ENCODE measurements around the gene GAS7.

The GAS7 gene

GRCh38 chr17:10171581-10171981 lies 26.8 kb downstream of the GAS7 start:
- DNase-seq (ENCODE audit: low spot score): no peak

GRCh38 chr17:10171122-10171571 lies 27.3 kb downstream of the GAS7 start:
- no peak for DNase-seq (ENCODE audit: low spot score)

DNA sequence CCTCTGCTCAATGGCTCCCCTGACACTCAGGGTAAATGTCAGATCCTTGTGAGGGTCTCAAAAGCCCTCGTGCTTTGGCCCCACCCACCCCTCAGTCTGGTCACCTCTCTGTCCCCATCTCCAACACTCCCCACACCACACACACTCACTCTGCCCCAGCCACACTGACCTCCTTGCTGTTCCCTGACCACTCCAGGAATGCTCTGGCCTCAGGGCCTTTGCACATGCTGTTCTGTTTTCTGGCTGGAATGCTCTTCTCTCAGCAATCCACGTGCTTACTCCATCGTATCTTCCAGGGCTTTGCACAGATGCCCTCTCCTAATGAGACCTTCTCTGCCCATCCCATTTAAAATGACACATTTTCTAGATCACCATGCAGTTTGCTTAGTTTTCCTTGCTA lies 28.2 kb downstream of the GAS7 start:
- DNase-seq (ENCODE audit: low spot score): no peak

DNA sequence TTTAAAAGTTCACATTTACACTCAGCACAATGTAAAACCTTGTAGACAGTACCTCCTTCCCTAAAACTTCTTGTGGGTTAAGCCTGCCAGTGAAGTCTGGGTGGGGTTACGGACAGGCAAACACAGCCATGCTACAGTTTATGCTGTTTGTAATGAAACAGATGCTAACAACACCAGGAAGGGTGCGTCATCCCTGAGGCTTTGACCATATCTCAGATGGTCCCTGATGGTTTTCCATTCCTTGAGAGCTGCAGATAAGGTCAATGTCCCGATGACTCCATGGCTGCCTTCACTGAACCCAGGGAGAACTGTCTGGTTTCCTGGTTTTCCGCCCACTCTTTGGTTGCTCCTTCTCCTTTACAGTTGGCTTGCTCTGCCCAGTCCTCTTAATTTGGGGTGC lies 29.1 kb downstream of the GAS7 start:
- DNase-seq (ENCODE audit: low spot score): no peak

DNA sequence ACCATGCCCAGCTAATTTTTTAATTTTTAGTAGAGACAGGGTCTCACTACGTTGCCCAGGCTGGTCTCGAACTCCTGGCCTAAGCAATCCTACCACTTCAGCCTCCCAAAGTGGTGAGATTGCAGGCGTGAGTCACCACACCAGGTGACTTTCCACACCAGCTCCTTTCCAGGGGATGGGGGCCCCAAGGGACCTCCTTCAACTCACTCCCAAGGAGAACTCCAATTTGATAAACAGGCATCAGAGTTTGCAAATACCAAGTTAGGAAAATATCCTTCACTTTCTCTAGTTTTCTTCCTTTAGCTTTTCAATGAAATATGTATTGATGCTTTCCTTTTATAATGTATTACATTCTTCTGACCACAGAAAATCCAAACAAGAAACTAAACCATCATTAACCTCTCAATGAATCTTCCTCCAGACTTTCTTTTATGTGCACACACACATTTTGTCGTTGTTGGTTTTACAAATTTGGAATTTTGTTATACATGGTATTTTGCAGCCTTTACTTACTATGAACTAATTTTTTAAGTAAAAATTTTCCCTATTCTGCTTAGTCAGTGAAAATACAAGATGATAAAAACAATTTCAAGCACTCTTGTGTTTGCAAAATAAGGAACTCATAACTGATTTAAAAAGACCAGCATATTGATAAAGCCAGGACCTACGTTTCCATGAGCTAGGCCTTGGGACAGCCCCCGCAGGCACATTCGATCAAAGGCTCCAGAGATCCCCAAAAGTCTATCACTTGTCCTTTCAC lies 32.0 kb downstream of the GAS7 start:
- no peak for DNase-seq (ENCODE audit: low spot score)

- DNase-seq (ENCODE audit: low spot score): no peak
Measured at GRCh38 chr17:10162096-10162495, 36.3 kb downstream of the GAS7 start.

DNA sequence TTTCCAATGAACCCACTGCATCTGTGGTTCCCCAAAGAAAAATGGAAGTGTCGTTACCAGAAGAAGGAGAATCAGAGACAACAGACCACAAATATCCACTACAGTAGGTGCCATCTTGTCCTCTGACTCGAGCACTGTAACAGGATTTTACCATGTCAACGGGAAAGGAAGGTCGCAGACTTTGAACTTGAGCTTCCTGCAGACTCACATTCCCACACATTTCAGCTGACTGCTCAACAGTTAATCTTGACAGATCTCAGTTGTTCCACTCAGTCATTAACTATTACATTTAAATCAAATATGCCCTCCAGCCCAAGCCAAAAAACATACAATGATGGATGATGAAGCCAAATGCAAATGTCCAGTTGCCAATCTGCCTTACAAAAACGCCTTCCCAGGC lies 37.0 kb downstream of the GAS7 start:
- DNase-seq (ENCODE audit: low spot score): no peak

DNA sequence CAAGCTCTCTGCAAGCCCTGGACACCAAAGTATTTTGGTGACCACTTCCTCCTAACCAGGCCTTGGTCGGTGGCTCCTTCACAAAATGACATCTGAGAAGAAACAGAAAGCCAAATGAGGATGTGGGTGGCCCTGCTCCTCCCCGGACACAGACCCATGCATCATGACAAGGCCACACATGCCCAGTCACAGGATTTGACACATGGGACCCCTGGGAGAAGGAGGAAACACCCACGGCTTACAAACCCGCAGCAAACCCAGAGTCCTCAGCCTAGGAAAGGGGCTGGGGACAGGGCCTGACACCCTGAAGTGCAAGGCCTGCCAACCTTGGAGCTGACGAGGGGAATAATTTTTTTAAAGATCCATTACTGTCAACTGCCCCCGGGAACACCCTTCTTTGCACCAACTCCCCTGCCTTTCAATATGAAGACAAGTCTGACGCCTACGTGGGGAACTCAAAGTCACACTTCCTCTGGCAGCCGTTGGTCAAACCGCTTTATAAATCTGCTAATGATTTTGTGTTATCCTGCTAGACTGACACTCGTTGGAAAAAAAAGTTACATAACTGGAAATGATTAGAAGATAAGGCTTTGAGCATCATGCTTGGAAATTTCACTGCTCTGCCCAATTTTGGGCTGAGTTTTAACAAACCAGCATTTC lies 41.3 kb downstream of the GAS7 start:
- DNase-seq (ENCODE audit: low spot score): no peak

DNA sequence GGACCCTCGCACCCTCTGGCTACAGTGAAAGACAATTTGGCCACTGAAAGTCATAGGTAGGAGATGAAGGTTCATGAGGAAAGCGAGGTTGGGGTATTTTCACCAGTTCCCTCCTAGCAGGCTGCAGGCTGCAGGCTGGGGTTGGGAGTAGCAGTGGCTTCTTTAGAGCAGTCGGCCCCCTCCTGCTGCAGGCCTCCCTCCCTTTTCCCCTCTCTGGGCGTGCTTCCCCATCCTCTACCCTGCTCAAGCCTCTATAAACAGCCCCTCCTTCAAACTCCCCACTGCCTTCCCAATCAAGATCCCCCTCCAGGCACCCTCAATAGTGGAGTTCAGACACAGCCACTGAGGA lies 41.8 kb downstream of the GAS7 start:
- no peak for DNase-seq (ENCODE audit: low spot score)

GRCh38 chr17:10156077-10156435 lies 42.4 kb downstream of the GAS7 start:
- no peak for DNase-seq (ENCODE audit: low spot score)

- no peak for DNase-seq (ENCODE audit: low spot score)
Measured at GRCh38 chr17:10155371-10156076, 42.9 kb downstream of the GAS7 start.

DNA sequence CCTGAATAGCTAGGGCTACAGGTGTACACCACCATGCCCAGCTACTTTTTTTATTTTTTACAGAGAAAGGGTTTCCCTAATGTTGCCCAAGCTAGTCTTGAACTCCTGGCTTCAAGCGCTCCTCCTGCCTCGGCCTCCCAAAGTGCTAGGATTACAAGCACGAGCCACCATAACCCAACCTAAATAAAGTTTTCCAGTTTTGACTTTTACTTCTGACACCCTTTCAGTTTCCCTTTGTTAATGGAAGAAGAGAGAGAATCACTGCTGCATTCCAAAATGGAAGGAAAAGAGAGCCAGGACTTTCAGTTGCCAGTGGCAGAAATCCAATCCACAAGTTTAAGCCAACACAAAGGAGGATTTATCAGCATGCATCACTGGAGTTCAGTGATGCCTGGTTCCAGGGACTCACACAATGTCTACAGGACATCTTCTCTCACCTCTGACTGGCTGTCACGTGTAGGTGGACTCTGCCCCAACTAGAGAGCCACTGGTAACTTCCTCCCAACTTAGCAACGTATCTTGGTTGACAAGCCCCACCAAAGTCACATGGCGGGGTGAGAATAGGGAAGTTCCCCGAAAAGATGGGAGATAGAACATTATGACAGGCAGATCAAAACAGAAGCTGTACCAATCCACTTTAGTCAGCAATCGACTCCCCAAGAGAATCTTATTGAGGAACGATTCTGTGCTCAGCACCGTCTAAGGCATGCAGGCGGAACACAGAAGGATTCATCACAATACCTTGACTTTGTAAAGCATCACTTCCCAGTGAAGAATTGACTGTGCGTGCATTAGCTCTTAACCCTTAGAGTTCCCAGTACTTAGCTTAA lies 46.5 kb downstream of the GAS7 start:
- no peak for DNase-seq (ENCODE audit: low spot score)

- DNase-seq (ENCODE audit: low spot score): no peak
Measured at GRCh38 chr17:10149573-10150399, 48.6 kb downstream of the GAS7 start.

DNA sequence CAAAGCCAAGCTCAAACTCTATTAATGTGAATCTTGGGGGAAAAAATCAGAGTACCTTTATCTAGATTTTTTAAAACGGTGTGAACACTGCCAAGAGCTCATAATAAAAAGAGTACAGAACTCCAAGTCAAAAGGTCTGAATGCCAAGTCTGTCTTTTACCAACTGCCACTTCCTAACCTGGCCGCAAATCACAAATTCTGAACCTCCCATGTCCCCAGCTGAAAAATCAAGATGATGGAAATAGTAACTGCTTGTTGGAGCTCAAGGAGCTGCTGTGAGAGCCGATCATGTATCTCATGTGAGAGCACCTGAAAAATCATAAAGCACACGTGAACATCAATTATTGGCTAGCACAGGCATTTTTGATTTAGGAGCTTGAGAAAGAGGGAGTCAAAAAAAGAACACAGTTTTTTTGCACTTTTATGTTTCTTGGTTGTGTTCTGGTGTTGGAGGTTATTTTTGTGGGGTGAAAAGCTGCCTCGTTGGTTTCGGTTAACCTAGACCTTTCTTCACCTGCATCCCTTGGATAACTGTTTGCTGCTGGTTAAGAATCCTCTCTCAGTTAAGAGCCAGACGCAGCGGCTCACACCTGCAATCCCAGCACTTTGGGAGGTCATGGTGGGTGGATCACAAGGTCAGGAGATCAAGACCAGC lies 50.5 kb downstream of the GAS7 start:
- DNase-seq (ENCODE audit: low spot score): no peak

DNA sequence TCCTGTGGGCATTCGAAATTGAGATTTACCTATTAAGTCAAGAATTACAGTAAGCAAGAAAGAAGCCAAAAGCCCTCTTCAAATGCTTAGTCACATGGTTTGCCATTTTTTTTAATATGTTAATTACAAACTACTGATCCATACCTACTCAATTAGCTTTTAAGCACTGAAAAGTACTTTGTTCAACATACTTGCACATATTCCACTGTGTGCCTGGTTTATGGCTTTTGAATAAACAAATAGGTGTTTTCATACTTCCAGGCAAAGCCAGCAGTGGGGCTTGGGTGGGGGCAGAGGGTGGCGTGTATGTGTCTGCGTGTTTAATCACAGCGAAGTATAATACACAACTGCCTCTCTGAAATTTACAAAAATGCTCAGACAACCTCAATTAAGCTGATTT lies 51.4 kb downstream of the GAS7 start:
- no peak for DNase-seq (ENCODE audit: low spot score)

- no peak for DNase-seq (ENCODE audit: low spot score)
Measured at GRCh38 chr17:10144982-10145381, 53.4 kb downstream of the GAS7 start.

GRCh38 chr17:10144456-10144855 lies 54.0 kb downstream of the GAS7 start:
- no peak for DNase-seq (ENCODE audit: low spot score)

DNA sequence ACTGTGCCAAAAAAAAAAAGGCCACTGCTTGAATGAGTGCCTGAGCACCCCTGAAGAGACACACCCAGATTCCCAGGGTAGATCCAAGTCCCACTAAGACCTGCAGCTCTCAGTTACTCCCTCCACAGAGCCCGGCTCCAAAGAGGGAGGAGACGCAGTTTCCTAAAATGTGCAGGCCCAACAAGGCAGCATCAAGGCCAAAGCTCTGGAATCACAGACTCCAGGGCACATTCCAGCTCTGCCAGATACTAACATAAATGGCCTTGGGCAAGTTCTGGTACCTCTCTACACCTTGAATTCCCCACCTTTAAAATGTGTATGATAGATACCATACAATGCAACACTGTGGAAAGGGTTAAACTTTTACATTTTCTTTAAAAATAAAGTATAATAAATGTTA lies 57.0 kb downstream of the GAS7 start:
- DNase-seq (ENCODE audit: low spot score): no peak

DNA sequence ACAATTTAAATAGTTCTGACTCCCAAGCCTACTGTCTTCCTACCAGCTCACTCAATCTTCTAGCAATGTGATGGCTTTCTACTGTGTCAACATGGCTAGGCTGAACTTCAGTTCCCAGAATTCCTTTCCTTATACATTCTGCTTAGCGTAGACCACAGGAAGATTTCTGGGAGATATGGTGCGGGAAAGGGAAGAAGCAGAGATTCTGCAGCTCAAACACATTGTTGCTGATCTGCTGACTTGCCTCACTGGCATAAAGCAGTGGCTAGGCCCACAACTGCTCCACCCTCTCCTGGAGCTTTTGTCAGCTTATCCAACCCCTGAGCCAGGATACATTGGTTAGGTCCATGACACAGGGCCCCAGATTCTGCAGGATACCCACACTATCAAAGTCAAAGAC lies 58.8 kb downstream of the GAS7 start:
- DNase-seq (ENCODE audit: low spot score): no peak

DNA sequence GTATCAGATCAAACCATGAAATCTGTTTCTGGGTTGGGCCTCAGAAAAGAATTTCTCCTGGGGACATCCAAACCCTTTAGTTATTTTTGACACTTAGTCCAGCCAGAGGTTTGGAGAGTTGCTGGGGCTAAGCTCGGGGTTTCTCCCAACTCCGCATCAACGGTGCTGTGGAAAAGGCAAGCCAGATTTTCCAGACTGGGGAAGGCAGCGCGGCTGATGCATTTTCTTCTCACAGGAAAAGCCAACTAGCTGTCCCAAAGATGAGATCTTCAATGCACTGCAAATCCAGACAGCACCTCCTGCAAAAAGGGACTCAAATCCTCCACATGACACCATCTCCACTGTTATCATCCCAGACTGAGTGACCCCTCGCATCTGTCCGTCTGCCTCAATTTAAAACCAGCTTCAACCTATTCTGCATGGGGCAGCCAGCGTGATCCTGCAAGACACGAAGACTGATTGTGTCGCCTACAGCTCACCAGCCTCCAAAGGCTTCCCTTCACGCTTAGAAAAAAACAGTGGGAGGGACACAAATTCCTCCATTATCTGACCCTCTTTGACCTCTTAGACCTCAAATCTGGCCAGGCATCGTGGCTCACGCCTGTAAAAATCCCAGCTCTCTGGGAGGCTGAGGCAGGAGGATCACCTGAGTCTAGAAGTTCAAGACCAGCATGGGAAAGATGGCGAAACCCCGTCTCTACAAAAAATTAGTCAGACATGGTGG lies 62.0 kb downstream of the GAS7 start:
- no peak for DNase-seq (ENCODE audit: low spot score)
